ENCODE results near the gene RASSF5.

Gene RASSF5

DNA sequence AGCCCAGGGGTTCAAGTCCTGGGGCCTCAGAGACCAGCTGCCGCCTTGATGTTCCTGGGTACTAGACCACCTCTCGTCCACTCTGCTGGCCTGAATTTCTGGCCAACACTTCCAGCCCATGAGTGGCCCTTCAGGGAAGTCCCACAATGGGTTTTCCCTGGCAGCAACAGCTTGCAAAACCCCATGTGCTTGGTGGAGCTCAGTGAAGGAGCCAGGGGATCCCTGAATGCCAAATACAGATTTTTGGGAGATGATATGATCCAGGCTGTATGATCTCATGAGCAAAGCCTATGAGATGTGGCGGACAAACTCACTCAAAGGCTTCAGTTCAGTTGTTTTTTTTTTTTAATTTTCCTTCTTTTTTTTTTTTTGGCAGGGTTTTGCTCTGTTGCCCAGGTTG lies 9.6 kb upstream of the RASSF5 start:
- H3K27ac ChIP-seq (ENCODE audit: low read length): no peak overlapping the region
- H3K9me3 ChIP-seq (replicated peaks; ENCODE audit: insufficient read depth, low read length): no peaks in the 10 kb centered on the region
- no peak for DNase-seq
- H3K4me1 ChIP-seq (ENCODE audit: low read length): peaks cover 19% of the 10 kb centered on the region
- no peak overlapping the region for H3K4me3 ChIP-seq (ENCODE audit: low read length)
- no peak overlapping the region for H2AFZ ChIP-seq (ENCODE audit: low read length)
- no peaks in the 10 kb centered on the region for H3K9me2 ChIP-seq (replicated peaks; ENCODE audit: insufficient read depth, low read length)
- TF ChIP-seq EZH2 (optimal IDR thresholded peaks at IDR 0.05; ENCODE audit: low read depth, low read length): no peak
- no peak for TF ChIP-seq EZH2phosphoT487 (IDR thresholded peaks at IDR 0.05; ENCODE audit: low read length)
- no peak for TF ChIP-seq CTCF (IDR thresholded peaks at IDR 0.05; ENCODE audit: low read length)
- H3K79me2 ChIP-seq (ENCODE audit: low read length): no peaks in the 10 kb centered on the region
- H3K4me2 ChIP-seq (ENCODE audit: low read depth, low read length): no peak overlapping the region
- no peaks in the 10 kb centered on the region for H3K36me3 ChIP-seq (replicated peaks; ENCODE audit: insufficient read depth, low read length)
- no peaks in the 10 kb centered on the region for H3K27me3 ChIP-seq (replicated peaks; ENCODE audit: insufficient read depth, low read length)
- no peaks in the 10 kb centered on the region for H4K20me1 ChIP-seq (ENCODE audit: insufficient read depth, low read length)
- peaks cover 4% of the 10 kb centered on the region; the same call in 1 of the 2 replicates for H3F3A ChIP-seq (ENCODE audit: insufficient read depth, low read length)
- no peak overlapping the region for H3K9ac ChIP-seq (ENCODE audit: low read length)

- Histone ChIP-seq H3K9me3 (replicated peaks; ENCODE audit: insufficient read depth, low read length) (no peaks in the 10 kb centered on the region), H3K4me3 (ENCODE audit: low read length) (no peak overlapping the region), H3K4me2 (ENCODE audit: low read depth, low read length) (no peak overlapping the region), H3F3A (ENCODE audit: insufficient read depth, low read length) (peaks cover 4% of the 10 kb centered on the region; the same call in 1 of the 2 replicates), H3K27me3 (replicated peaks; ENCODE audit: insufficient read depth, low read length) (no peaks in the 10 kb centered on the region), H3K36me3 (replicated peaks; ENCODE audit: insufficient read depth, low read length) (no peaks in the 10 kb centered on the region), H3K9me2 (replicated peaks; ENCODE audit: insufficient read depth, low read length) (no peaks in the 10 kb centered on the region), H3K79me2 (ENCODE audit: low read length) (no peaks in the 10 kb centered on the region), H3K27ac (ENCODE audit: low read length) (no peak overlapping the region), H3K4me1 (ENCODE audit: low read length) (peaks cover 19% of the 10 kb centered on the region), H4K20me1 (ENCODE audit: insufficient read depth, low read length) (no peaks in the 10 kb centered on the region), H3K9ac (ENCODE audit: low read length) (no peak overlapping the region), H2AFZ (ENCODE audit: low read length) (no peak overlapping the region)
- TF ChIP-seq EZH2 (optimal IDR thresholded peaks at IDR 0.05; ENCODE audit: low read depth, low read length): no peak
- no peak for TF ChIP-seq CTCF (IDR thresholded peaks at IDR 0.05; ENCODE audit: low read length)
- TF ChIP-seq EZH2phosphoT487 (IDR thresholded peaks at IDR 0.05; ENCODE audit: low read length): no peak
- DNase-seq: no peak
Observed at GRCh38 chr1:206498685-206499084, 8.6 kb upstream of the RASSF5 start.

- Histone ChIP-seq H3K9ac (ENCODE audit: low read length) (no peak overlapping the region), H3K4me1 (ENCODE audit: low read length) (peaks cover 11% of the 10 kb centered on the region), H4K20me1 (ENCODE audit: insufficient read depth, low read length) (no peaks in the 10 kb centered on the region), H3K79me2 (ENCODE audit: low read length) (no peaks in the 10 kb centered on the region), H3K9me3 (replicated peaks; ENCODE audit: insufficient read depth, low read length) (no peaks in the 10 kb centered on the region), H2AFZ (ENCODE audit: low read length) (no peak overlapping the region), H3K4me3 (ENCODE audit: low read length) (no peak overlapping the region), H3K36me3 (replicated peaks; ENCODE audit: insufficient read depth, low read length) (no peaks in the 10 kb centered on the region), H3K27me3 (replicated peaks; ENCODE audit: insufficient read depth, low read length) (no peaks in the 10 kb centered on the region), H3K9me2 (replicated peaks; ENCODE audit: insufficient read depth, low read length) (no peaks in the 10 kb centered on the region), H3K27ac (ENCODE audit: low read length) (no peak overlapping the region), H3K4me2 (ENCODE audit: low read depth, low read length) (no peak overlapping the region), H3F3A (ENCODE audit: insufficient read depth, low read length) (peaks cover 2% of the 10 kb centered on the region; the same call in 1 of the 2 replicates)
- DNase-seq: no peak
- TF ChIP-seq EZH2 (optimal IDR thresholded peaks at IDR 0.05; ENCODE audit: low read depth, low read length): no peak
- no peak for TF ChIP-seq EZH2phosphoT487 (IDR thresholded peaks at IDR 0.05; ENCODE audit: low read length)
- no peak for TF ChIP-seq CTCF (IDR thresholded peaks at IDR 0.05; ENCODE audit: low read length)
Observed at GRCh38 chr1:206500046-206500445, 7.3 kb upstream of the RASSF5 start.

Data from MM.1S (cell line).